ENCODE results near the gene ZNF655. TPM values are rescaled to one million over a fixed set of nuclear protein-coding genes. Genes with fewer than 3 reads are reported as not detected.
"Not testable (repeated sequence)": the region's sequence is repeated elsewhere in the genome, so short reads cannot be mapped to it uniquely, and the experiment has no call there.

Gene ZNF655
- total RNA-seq, 1 donor from 2014 or later = 62.8 TPM

DNA sequence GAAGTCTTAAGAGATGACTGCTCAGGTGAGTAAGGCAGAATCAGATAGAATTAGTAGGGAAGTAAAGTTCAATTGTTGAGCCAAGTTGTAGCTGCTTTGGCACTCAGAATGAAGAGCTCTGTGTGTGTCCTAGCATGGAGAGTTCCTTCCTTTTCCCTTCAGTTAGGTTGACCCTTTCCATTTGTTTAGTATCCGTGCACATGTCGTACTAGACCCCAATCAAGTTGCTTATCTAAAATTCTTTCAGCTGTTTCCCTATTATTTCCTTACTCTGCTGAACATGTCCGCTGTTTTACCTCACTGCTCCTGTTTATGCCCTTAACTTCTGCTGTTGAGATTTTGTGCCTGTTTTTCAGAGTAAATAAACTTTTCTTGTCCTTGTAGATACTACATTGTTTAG lies 13.3 kb downstream of the ZNF655 start:
- H3K9me3 Mint-ChIP-seq (ENCODE audit: unreplicated experiment) = no peaks in the 10 kb centered on the region

DNA sequence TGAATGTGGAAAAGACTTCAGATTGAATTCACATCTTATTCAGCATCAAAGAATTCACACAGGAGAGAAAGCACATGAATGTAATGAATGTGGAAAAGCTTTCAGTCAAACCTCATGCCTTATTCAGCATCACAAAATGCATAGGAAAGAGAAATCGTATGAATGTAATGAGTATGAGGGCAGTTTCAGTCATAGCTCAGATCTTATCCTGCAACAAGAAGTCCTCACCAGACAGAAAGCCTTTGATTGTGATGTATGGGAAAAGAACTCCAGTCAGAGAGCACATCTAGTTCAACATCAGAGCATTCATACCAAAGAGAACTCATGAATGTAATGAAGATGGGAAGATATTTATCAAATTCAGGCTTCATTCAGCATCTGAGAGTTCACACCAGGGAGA lies 14.8 kb downstream of the ZNF655 start:
- no peak for DNase-seq (ENCODE audit: extremely low spot score, unreplicated experiment)
- Mint-ChIP-seq H3K27me3 (ENCODE audit: unreplicated experiment) (no peaks in the 10 kb centered on the region), H3K4me3 (ENCODE audit: unreplicated experiment) (no peak overlapping the region), H3K4me1 (ENCODE audit: unreplicated experiment) (peaks cover 1% of the 10 kb centered on the region), H3K27ac (ENCODE audit: unreplicated experiment) (no peak overlapping the region), H3K9me3 (ENCODE audit: unreplicated experiment) (no peaks in the 10 kb centered on the region), H3K36me3 (ENCODE audit: unreplicated experiment) (peaks cover 43% of the 10 kb centered on the region)
- TF ChIP-seq, protein P1, sequence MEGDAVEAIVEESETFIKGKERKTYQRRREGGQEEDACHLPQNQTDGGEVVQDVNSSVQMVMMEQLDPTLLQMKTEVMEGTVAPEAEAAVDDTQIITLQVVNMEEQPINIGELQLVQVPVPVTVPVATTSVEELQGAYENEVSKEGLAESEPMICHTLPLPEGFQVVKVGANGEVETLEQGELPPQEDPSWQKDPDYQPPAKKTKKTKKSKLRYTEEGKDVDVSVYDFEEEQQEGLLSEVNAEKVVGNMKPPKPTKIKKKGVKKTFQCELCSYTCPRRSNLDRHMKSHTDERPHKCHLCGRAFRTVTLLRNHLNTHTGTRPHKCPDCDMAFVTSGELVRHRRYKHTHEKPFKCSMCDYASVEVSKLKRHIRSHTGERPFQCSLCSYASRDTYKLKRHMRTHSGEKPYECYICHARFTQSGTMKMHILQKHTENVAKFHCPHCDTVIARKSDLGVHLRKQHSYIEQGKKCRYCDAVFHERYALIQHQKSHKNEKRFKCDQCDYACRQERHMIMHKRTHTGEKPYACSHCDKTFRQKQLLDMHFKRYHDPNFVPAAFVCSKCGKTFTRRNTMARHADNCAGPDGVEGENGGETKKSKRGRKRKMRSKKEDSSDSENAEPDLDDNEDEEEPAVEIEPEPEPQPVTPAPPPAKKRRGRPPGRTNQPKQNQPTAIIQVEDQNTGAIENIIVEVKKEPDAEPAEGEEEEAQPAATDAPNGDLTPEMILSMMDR (IDR thresholded peaks at IDR 0.05) = no peak

More for the DNA sequence above, 13.3 kb downstream of the ZNF655 start:
- TF ChIP-seq, protein P1 (IDR thresholded peaks at IDR 0.05) = no peak
- no peak overlapping the region for H3K27ac Mint-ChIP-seq (ENCODE audit: unreplicated experiment)
- no peak for DNase-seq (ENCODE audit: extremely low spot score, unreplicated experiment)
- no peaks in the 10 kb centered on the region for H3K4me1 Mint-ChIP-seq (ENCODE audit: unreplicated experiment)
- no peak overlapping the region for H3K4me3 Mint-ChIP-seq (ENCODE audit: unreplicated experiment)
- peaks cover 46% of the 10 kb centered on the region for H3K36me3 Mint-ChIP-seq (ENCODE audit: unreplicated experiment)
- H3K27me3 Mint-ChIP-seq (ENCODE audit: unreplicated experiment) = no peaks in the 10 kb centered on the region

DNA sequence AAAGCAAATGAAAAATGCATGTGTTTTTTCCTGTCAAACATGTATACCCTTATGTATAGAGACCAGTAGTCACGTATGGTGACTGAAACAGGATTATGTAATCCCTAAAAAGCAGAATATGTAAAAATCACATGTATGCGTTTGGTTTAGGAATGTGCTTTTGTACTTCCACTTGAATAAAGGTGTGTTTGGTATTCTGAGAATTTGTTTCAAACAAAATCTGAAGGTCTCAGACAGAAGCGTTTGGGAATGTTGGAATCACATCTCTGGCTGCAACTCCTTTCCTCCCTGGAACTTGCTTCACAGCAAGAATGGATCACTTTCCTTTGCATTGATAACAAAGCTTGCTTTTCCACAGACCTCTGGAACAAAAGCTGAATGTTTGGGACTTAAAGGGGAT lies 17.8 kb downstream of the ZNF655 start:
- H3K4me1 Mint-ChIP-seq (ENCODE audit: unreplicated experiment) = peaks cover 10% of the 10 kb centered on the region
- peaks cover 27% of the 10 kb centered on the region for H3K36me3 Mint-ChIP-seq (ENCODE audit: unreplicated experiment)
- H3K9me3 Mint-ChIP-seq (ENCODE audit: unreplicated experiment) = no peaks in the 10 kb centered on the region
- no peaks in the 10 kb centered on the region for H3K27me3 Mint-ChIP-seq (ENCODE audit: unreplicated experiment)
- H3K4me3 Mint-ChIP-seq (ENCODE audit: unreplicated experiment) = no peak overlapping the region
- TF ChIP-seq, protein P1 (IDR thresholded peaks at IDR 0.05) = no peak
- no peak overlapping the region for H3K27ac Mint-ChIP-seq (ENCODE audit: unreplicated experiment)
- no peak for DNase-seq (ENCODE audit: extremely low spot score, unreplicated experiment)

DNA sequence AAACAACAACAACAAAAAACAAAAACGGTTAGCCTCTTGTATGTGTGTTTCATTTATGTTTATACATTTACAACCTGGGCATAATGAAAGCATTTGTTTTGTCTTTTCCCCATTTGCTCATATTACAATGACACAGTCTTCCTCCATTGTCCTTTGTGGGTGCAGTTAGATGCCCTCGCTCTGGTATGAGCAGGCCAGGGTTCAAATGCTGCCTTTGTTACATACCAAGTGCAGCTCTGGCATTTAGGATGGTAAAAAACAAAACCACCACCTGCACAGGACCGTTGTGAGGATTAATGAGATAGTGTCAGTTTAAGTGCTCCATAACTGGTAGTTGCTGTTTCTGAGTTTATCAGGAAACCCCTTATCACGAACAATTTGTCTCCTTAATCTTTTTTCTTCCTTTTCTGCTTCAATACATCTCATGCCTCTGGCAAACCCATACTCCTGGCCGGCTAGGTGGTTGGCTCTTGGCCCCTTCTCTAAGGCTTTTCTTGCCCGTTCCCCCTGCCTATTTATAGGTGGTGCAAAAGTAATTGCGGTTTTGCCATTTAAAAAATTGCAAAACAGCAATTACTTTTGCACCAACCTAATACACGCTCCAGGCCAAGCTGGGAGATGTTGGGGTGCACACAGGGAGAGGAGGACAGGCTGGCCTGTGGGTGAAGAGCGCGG lies 21.0 kb downstream of the ZNF655 start:
- Mint-ChIP-seq H3K4me3 (ENCODE audit: unreplicated experiment) (peak overlapping the region; percentile 85), H3K27ac (ENCODE audit: unreplicated experiment) (no peak overlapping the region), H3K27me3 (ENCODE audit: unreplicated experiment) (no peaks in the 10 kb centered on the region), H3K36me3 (ENCODE audit: unreplicated experiment) (no peaks in the 10 kb centered on the region), H3K9me3 (ENCODE audit: unreplicated experiment) (no peaks in the 10 kb centered on the region), H3K4me1 (ENCODE audit: unreplicated experiment) (peaks cover 10% of the 10 kb centered on the region)
- TF ChIP-seq, protein P1 (IDR thresholded peaks at IDR 0.05) = no peak
- no peak for DNase-seq (ENCODE audit: extremely low spot score, unreplicated experiment)

DNA sequence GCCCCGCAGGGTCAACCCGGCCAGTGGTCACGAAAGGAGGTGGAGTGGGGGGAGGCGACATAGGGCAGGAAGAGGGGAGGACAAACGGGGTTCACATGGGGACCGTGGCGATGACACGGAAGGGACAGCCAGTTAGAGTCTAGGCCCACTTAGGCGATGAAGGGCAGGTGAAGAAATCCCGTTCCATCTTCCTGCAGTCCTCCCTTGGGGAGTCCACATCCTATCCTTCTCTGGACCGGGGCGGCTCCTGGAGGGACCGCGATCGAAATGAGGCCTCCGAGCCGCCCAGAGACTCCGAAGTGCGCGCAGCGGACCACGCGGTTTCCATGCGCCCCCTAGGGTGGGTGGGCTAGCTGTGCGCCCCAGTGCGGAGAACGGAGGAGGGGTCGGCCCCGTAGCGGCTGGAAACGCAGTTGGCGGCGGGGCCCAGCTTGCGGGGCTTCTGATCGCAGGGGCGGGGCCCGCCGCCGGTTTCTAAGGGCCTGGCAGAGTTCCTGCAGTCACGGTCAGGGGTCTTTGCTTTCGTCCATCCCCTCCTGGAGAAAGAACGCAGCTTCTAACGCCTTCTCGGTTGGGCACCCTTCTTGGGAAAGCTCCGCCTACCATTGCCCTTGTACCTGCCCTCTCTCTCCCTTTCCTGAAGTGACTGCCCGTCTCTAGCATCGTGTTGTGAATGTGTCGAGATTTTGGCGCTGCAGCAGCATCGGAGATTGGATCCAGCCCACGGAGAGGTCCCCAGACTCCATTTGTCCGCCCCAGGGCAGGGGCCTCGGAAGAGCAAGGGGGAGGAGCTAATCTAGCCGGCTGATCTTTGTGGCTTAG lies 21.7 kb downstream of the ZNF655 start:
- DNase-seq (ENCODE audit: extremely low spot score, unreplicated experiment) = no peak
- TF ChIP-seq, protein P1 (IDR thresholded peaks at IDR 0.05) = peak; percentile 58
- peaks cover 10% of the 10 kb centered on the region for H3K4me1 Mint-ChIP-seq (ENCODE audit: unreplicated experiment)
- H3K4me3 Mint-ChIP-seq (ENCODE audit: unreplicated experiment) = peak overlapping the region; percentile 85
- H3K27me3 Mint-ChIP-seq (ENCODE audit: unreplicated experiment) = no peaks in the 10 kb centered on the region
- no peaks in the 10 kb centered on the region for H3K36me3 Mint-ChIP-seq (ENCODE audit: unreplicated experiment)
- no peaks in the 10 kb centered on the region for H3K9me3 Mint-ChIP-seq (ENCODE audit: unreplicated experiment)
- peak overlapping the region; percentile 69 for H3K27ac Mint-ChIP-seq (ENCODE audit: unreplicated experiment)

DNA sequence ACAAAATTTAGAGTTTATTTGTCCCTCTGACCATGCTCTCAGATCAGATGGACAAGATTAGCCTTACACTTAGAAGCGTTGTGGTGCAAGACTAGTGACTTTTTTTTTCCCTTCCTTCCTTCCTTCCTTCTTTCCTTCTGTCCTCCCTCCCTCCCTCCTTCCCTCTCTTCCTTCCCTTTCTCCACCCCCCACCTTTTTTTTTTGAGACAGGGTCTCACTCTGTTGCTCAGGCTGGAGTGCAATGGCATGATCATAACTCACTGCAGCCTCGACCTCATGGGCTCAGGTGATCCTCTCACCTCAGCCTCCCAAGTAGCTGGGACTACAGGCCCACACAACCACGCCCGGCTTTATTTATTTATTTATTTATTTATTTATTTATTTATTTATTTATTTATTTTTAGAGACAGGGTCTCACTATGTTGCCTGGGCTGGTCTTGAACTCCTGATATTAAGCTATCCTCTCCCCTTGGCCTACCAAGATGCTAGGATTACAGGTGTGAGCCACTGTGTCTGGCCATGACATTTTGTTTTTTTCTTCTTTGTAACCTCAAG lies 22.4 kb downstream of the ZNF655 start:
- H3K4me3 Mint-ChIP-seq (ENCODE audit: unreplicated experiment) = peak overlapping the region; percentile 85
- H3K9me3 Mint-ChIP-seq (ENCODE audit: unreplicated experiment); H3K27me3 Mint-ChIP-seq (ENCODE audit: unreplicated experiment); DNase-seq (ENCODE audit: extremely low spot score, unreplicated experiment); H3K4me1 Mint-ChIP-seq (ENCODE audit: unreplicated experiment); H3K36me3 Mint-ChIP-seq (ENCODE audit: unreplicated experiment): not testable (repeated sequence)
- peak overlapping the region; percentile 69 for H3K27ac Mint-ChIP-seq (ENCODE audit: unreplicated experiment)
